HG02938 (cell line): ENCODE measurements around the gene SNX30.

Experiments
- ATAC-seq: cut with Tn5 transposase; IDR thresholded peaks from one replicate; pipeline ENCODE4 v1.9.1; 2021; ENCODE audit warnings: mild to moderate bottlenecking, moderate library complexity; ENCODE audit not compliant: unreplicated experiment

SNX30 gene

DNA sequence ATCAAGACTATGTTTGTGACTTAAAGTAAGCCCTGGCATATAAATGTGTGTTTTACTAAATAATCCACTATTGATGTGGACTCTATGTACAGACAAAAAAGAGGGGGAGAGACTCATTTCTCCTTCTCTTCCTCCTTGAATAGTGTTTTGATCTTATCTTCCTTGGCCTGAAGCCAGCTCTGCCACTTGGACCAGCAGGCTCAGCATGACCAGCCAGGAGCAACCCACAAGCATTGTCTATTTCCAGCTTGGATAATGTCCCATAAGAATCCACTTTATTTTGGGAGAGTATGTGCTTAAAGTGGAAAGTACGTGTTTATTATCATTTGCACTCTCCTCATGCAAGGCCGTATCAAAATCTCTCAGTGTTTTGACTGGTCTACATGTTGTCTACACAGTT lies 164.0 kb downstream of the SNX30 start:
- ATAC-seq: no peak

DNA sequence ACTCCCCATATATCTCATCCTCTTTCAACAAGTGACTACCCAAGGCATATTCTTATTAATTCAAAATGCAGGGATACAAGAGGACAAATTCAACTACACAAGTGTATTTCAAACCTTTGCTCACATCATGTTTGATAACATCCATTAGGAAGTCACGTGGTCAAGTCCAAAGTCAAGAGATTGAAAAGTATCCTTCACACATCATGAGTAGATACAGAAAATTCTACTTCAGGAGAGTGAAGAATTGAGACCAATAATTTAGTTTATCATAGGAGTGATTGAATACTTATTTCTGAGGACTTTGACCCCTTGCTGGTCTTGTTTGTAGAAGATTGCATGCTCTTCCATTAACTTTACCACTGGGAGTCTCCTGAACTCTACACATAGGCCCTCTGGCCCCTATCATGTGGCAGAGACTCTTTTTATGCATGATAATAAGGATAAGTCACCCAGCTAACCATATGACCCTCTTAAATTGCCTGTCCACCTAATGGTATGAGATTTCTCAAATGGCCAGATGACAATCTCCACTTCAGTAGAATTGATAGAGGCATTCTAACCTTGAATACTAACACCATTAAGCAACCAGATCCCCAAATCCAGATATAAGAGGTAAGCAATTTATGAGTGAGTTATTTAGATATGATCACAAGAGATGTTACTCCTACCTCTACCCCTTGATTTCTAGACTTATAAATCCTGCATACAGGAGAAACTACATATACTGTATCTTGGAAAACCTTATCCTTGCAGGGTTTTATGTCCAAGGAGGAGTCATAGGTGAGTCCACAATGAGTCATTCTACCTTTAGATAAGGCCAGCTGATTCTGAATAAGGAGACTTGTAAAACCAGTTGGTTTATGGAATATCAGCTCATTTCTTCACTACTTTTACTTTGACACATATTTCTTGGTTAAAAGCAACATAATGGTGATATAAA lies 166.8 kb downstream of the SNX30 start:
- no peak for ATAC-seq

DNA sequence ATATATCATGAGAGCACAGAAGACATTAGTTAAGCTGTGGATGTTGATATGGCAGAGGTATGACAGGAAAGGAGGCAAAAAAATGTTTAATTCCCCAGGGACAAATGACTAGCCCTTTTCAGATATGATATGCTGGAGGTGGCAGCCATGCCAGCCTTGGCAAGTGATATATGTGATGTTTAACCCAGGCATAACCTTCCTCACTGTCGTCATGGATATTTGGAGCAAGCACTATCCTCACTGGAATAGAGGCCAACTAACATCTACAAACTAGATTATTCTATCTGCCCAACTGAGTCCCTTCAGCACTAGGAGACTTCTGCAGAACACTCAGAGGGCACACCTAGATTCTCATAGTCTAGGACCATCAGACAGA lies 167.4 kb downstream of the SNX30 start:
- ATAC-seq: no peak

DNA sequence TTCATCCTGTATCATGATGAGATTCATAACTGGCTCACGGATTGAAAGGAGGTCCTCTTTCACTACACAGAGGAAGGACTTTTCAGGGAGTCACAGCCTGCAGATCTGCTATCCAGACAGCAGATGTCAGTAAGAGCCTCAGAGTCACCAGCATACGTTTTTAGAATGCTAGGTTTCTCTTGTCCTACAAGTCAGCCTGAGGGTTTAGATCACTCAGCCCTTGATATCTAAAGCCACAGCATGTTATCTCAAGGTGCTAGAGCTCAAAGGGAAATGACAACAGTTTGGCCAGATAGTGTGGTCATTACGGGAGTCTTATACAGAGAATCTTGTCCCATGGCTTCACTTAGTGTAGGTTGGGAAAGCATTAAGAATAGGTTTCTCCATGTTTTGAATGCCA lies 171.0 kb downstream of the SNX30 start:
- no peak for ATAC-seq
